Mesenchymal stem cell (in vitro differentiated cells and primary cell): ENCODE results near the gene MAPK12.
A peak's percentile ranks its signal among the peaks of the same experiment; 100 is the strongest.

Source experiments
- DNase-seq: peaks from one replicate; pipeline ENCODE4 v3.0.0-alpha.2; 2013
- H2AFZ ChIP-seq: one replicate; pipeline ENCODE4 v1.6.1; 2013; ENCODE audit warnings: low read depth, mild to moderate bottlenecking, control low read depth, inconsistent platforms, low read length, moderate library complexity
- H2AK5ac ChIP-seq: 2 replicates; pipeline ENCODE4 v1.6.1; 2013; ENCODE audit warnings: low read length, moderate library complexity, mild to moderate bottlenecking, inconsistent platforms; ENCODE audit not compliant: severe bottlenecking
- H2BK120ac ChIP-seq: one replicate; pipeline ENCODE4 v1.6.1; 2013; ENCODE audit warnings: low read depth, mild to moderate bottlenecking, inconsistent platforms, low read length, moderate library complexity
- H2BK12ac ChIP-seq, 2 experiments: one replicate each; pipeline ENCODE4 v1.6.1; 2013; ENCODE audit warnings: inconsistent platforms in 2 of 2, low read length in 2 of 2, mild to moderate bottlenecking in 2 of 2, moderate library complexity in 2 of 2, control low read depth in 1 of 2
- H2BK15ac ChIP-seq: one replicate; pipeline ENCODE4 v1.6.1; 2013; ENCODE audit warnings: mild to moderate bottlenecking, low read depth, inconsistent platforms; ENCODE audit not compliant: poor library complexity, severe bottlenecking
- H2BK5ac ChIP-seq: 2 replicates; pipeline ENCODE4 v1.6.1; 2013; ENCODE audit warnings: low read depth, mild to moderate bottlenecking, low read length, control low read depth, inconsistent platforms; ENCODE audit not compliant: poor library complexity, severe bottlenecking
- H3K14ac ChIP-seq, 2 experiments: one replicate each; pipeline ENCODE4 v1.6.1; 2013; ENCODE audit warnings: inconsistent platforms in 2 of 2, low read length in 2 of 2, control low read depth in 1 of 2, mild to moderate bottlenecking in 1 of 2, moderate library complexity in 1 of 2
- H3K18ac ChIP-seq, 2 experiments: one replicate each; pipeline ENCODE4 v1.6.1; 2013; ENCODE audit warnings: inconsistent platforms in 2 of 2, low read length in 2 of 2, control low read depth in 1 of 2, low read depth in 1 of 2, mild to moderate bottlenecking in 1 of 2
- H3K23ac ChIP-seq, 2 experiments: one replicate each; pipeline ENCODE4 v1.6.1; 2013; ENCODE audit warnings: inconsistent platforms in 2 of 2, low read length in 2 of 2, mild to moderate bottlenecking in 2 of 2, moderate library complexity in 2 of 2, control low read depth in 1 of 2
- H3K27ac ChIP-seq: 2 replicates; pipeline ENCODE4 v1.5.1; 2013; ENCODE audit warnings: mild to moderate bottlenecking, moderate library complexity, low read length, control low read depth, inconsistent platforms; ENCODE audit not compliant: poor library complexity, severe bottlenecking
- H3K27me3 ChIP-seq, 2 experiments: 2 replicates each; pipeline versions ENCODE4 v1.6.1 to v1.7.0; 2013; ENCODE audit warnings: low read length in 2 of 2, mild to moderate bottlenecking in 2 of 2, moderate library complexity in 2 of 2, control low read depth in 1 of 2, inconsistent platforms in 1 of 2; ENCODE audit not compliant: control insufficient read depth in 1 of 2, insufficient read depth in 1 of 2
- H3K36me3 ChIP-seq, 2 experiments: 2 replicates each; pipeline versions ENCODE4 v1.6.1 to v1.7.0; 2013; ENCODE audit warnings: low read length in 2 of 2, control low read depth in 1 of 2, inconsistent platforms in 1 of 2, low read depth in 1 of 2, mild to moderate bottlenecking in 1 of 2; ENCODE audit not compliant: insufficient read depth in 2 of 2, control insufficient read depth in 1 of 2
- H3K4ac ChIP-seq, 2 experiments: one replicate each; pipeline ENCODE4 v1.6.1; 2013; ENCODE audit warnings: inconsistent platforms in 2 of 2, low read length in 2 of 2, mild to moderate bottlenecking in 2 of 2, moderate library complexity in 2 of 2, control low read depth in 1 of 2, low read depth in 1 of 2
- H3K4me1 ChIP-seq: 2 replicates; pipeline ENCODE4 v1.6.1; 2013; ENCODE audit warnings: low read depth, low read length, control low read depth; ENCODE audit not compliant: control insufficient read depth, insufficient read depth
- H3K4me2 ChIP-seq: 2 replicates; pipeline ENCODE4 v1.6.1; 2013; ENCODE audit warnings: low read length, mild to moderate bottlenecking, inconsistent platforms; ENCODE audit not compliant: poor library complexity, severe bottlenecking
- H3K4me3 ChIP-seq, 2 experiments: 2 replicates each; pipeline versions ENCODE4 v1.5.1 to v1.7.0; 2013; ENCODE audit warnings: low read length in 2 of 2, mild to moderate bottlenecking in 2 of 2, control low read depth in 1 of 2, low read depth in 1 of 2; ENCODE audit not compliant: insufficient read depth in 1 of 2
- H3K79me1 ChIP-seq: replicated peaks from 2 replicates; pipeline ENCODE4 v1.6.1; 2013; ENCODE audit warnings: mild to moderate bottlenecking, control low read depth, low read length, inconsistent platforms; ENCODE audit not compliant: poor library complexity, severe bottlenecking
- H3K9ac ChIP-seq: 2 replicates; pipeline ENCODE4 v1.7.0; 2013; ENCODE audit warnings: mild to moderate bottlenecking, low read length, moderate library complexity
- H3K9me3 ChIP-seq: 2 replicates; pipeline ENCODE4 v1.7.0; 2013; ENCODE audit warnings: mild to moderate bottlenecking, low read length; ENCODE audit not compliant: control insufficient read depth
- H4K8ac ChIP-seq: one replicate; pipeline ENCODE4 v1.6.1; 2013; ENCODE audit warnings: inconsistent platforms, mild to moderate bottlenecking, low read length, moderate library complexity
- H4K91ac ChIP-seq: one replicate; pipeline ENCODE4 v1.6.1; 2013; ENCODE audit warnings: mild to moderate bottlenecking, low read length, inconsistent platforms
- WGBS: methylation state at CpG from one replicate; pipeline ENCODE4 v1.1.7; 2013; ENCODE audit warnings: mixed read lengths; 5-methylcytosine and 5-hydroxymethylcytosine counted together

The MAPK12 gene

DNA sequence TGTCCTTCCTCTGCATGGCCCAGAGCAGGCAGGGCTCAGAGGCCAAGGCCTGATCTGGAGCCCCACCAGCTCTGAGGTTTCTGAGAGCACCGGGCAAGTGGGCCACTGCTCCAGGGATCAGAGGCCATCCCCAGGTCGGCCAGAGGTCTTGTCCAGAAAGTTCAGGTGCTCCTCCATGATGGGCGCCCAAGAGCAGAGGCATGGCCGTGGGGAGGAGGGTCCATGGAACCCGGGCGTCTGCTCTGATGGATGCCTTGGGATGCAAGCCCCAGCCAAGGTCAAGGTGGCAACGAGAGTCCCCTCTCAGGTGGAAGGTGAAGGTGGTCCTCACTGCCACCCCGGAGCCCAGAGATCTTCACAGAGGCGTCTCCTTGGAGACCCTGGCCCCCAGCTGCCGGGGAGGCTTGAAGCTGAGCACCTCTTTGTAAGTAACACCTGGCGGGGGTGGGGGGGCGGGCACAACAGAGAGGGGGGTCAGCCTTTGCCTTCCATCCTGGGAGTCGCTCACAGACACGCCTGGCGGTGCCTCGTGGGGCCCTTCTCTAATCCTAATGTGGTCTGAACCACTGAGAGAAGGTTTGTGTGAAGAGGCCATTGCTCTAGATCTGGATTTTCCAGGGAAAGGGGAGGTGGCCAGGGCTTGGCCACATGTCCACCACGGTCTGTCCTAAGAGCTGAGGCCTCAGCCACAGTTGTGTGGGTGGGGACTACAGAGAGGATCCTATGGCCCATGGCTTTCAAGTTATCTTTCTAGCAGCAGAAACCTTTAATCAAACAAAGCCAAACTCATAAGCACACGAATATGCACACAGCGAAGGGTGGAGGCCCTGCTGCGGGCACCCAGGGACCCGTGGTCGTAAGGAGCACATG is 8.2 kb downstream of the MAPK12 start:
- Histone ChIP-seq H3K14ac (no peak overlapping the region), H4K8ac (no peak overlapping the region), H3K27ac (no peak overlapping the region), H2BK5ac (no peak overlapping the region), H3K27me3 (no peaks in the 10 kb centered on the region), H2BK12ac (no peak overlapping the region), H3K4me1 (peaks cover 29% of the 10 kb centered on the region), H3K4me3 (no peak overlapping the region), H2BK15ac (no peak overlapping the region), H2AFZ (no peak overlapping the region), H2AK5ac (no peak overlapping the region), H3K9me3 (no peaks in the 10 kb centered on the region), H3K9ac (no peak overlapping the region), H3K4ac (no peak overlapping the region), H3K4me2 (no peak overlapping the region), H3K18ac (no peak overlapping the region), H3K36me3 (peaks cover 4 to 77% of the 10 kb centered on the region in 2 experiments), H4K91ac (no peak overlapping the region), H2BK120ac (no peak overlapping the region), H3K79me1 (peaks cover 31% of the 10 kb centered on the region), H3K23ac (no peak overlapping the region)
- WGBS: 92% methylated on average over 22 of the region's 22 CpGs
- no peak for DNase-seq

GRCh38 chr22:50252082-50253045 is 9.1 kb downstream of the MAPK12 start:
- Histone ChIP-seq H3K18ac (no peak overlapping the region), H2BK12ac (no peak overlapping the region), H3K27ac (no peak overlapping the region)

DNA sequence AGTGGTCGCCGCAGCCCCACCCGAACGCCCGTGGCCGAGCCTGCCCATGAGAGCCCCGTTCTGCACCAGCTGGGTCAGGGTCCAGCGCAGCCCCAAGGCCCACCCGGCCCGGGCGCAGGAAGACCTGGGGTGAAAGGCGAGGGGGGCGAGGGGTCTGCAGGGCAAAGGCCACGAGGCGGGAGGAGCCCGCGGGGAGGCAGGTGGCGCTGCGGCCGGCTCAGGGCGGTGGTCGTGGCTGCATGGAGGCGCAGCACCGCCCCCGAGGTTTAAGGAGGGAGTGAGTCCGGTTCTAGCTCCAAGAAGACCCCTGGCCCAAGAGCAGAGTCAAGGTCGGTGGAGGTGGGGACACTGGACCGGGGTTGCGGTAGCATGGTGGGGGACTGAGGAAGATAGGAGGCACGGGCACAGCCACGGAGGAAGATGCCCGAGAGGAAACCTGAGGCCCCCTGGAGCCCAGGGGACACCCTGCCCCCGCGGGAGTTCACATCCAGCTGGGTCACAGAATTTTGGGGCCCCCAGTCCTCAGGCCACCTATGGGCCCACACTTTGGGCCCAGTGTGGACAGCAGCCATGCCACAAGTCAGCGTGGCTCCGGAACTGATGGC is 9.9 kb downstream of the MAPK12 start:
- Histone ChIP-seq H3K27me3 (no peaks in the 10 kb centered on the region), H3K23ac (no peak overlapping the region), H3K36me3 (peaks cover 15 to 77% of the 10 kb centered on the region in 2 experiments), H3K79me1 (peaks cover 32% of the 10 kb centered on the region), H2AFZ (no peak overlapping the region), H3K9me3 (no peaks in the 10 kb centered on the region), H2BK5ac (peak overlapping the region; percentile 20), H3K27ac (no peak overlapping the region), H4K91ac (peak overlapping the region; percentile 19), H3K14ac (no peak overlapping the region), H2BK12ac (no peak overlapping the region), H4K8ac (peak overlapping the region; percentile 85), H3K4ac (peak overlapping the region in 1 of 2 experiments; percentile 5), H3K4me3 (peak overlapping the region; percentile 78 to 87), H2AK5ac (no peak overlapping the region), H3K4me2 (peak overlapping the region; percentile 94), H3K4me1 (peaks cover 34% of the 10 kb centered on the region), H3K18ac (peak overlapping the region; percentile 5 to 89), H2BK120ac (no peak overlapping the region), H3K9ac (peak overlapping the region; percentile 93), H2BK15ac (no peak overlapping the region)
- DNase-seq: no peak
- WGBS: 19% methylated on average over 36 of the region's 36 CpGs

More at GRCh38 chr22:50252082-50253045, 9.1 kb downstream of the MAPK12 start:
- H3K23ac ChIP-seq: no peak overlapping the region
- H4K8ac ChIP-seq: no peak overlapping the region
- H3K14ac ChIP-seq: no peak overlapping the region
- H3K4me2 ChIP-seq: no peak overlapping the region
- DNase-seq: peak; percentile 75
- no peak overlapping the region for H2AFZ ChIP-seq
- no peak overlapping the region for H2BK120ac ChIP-seq
- H3K79me1 ChIP-seq: peaks cover 34% of the 10 kb centered on the region
- peaks cover 34% of the 10 kb centered on the region for H3K4me1 ChIP-seq
- H3K9me3 ChIP-seq: no peaks in the 10 kb centered on the region
- H2BK5ac ChIP-seq: no peak overlapping the region
- 69% methylated on average over 24 of the region's 25 CpGs for WGBS
- peak overlapping the region in 1 of 2 experiments; percentile 87 for H3K4me3 ChIP-seq
- H3K4ac ChIP-seq: no peak overlapping the region
- no peak overlapping the region for H3K9ac ChIP-seq
- peaks cover 12 to 77% of the 10 kb centered on the region in 2 experiments for H3K36me3 ChIP-seq
- no peaks in the 10 kb centered on the region for H3K27me3 ChIP-seq
- H2BK15ac ChIP-seq: no peak overlapping the region
- H4K91ac ChIP-seq: no peak overlapping the region
- no peak overlapping the region for H2AK5ac ChIP-seq
